Uterus (tissue), 4 donors: ENCODE measurements around the gene JMJD4. TPM values are rescaled to one million over a fixed set of nuclear protein-coding genes. Genes with fewer than 3 reads are reported as not detected.

Source experiments
- DNase-seq, 2 donors: peaks; one replicate each; pipeline ENCODE4 v3.0.0-alpha.2; 2019 to 2020
- H3K27ac ChIP-seq, 2 donors: fragments of 200-600 bp; sonication (generic); 1 replicate in 1 of 2; 2 replicates in 1 of 2; pipeline ENCODE4 v1.5.1; 2016 to 2018
- H3K27me3 ChIP-seq, 2 donors: fragments of 200-600 bp; sonication (generic); one replicate each; pipeline ENCODE4 v1.5.1; 2018 to 2019; ENCODE audit warnings: control low read depth in 1 of 2
- H3K36me3 ChIP-seq, 2 donors: fragments of 200-600 bp; sonication (generic); one replicate each; pipeline ENCODE4 v1.5.1; 2019; ENCODE audit warnings: control low read depth in 1 of 2
- H3K4me1 ChIP-seq, 2 donors: fragments of 200-600 bp; sonication (generic); one replicate each; pipeline ENCODE4 v1.5.1; 2018 to 2019; ENCODE audit warnings: control low read depth in 1 of 2
- H3K4me3 ChIP-seq, 2 donors: fragments of 200-600 bp; sonication (generic); 1 replicate in 1 of 2; 2 replicates in 1 of 2; pipeline ENCODE4 v1.5.1; 2018 to 2019; ENCODE audit warnings: mild to moderate bottlenecking in 1 of 2
- H3K9me3 ChIP-seq, 2 donors: fragments of 200-600 bp; sonication (generic); one replicate each; pipeline ENCODE4 v1.5.1; 2019; ENCODE audit warnings: control low read depth in 1 of 2
- CTCF ChIP-seq, 4 experiments: fragments of 200-600 bp in 2 of 4; fragments of 450-650 bp in 2 of 4; sonication (generic) in 2 of 4; IDR thresholded peaks; one replicate each; pipeline ENCODE4 v1.5.1; 2016 to 2019; ENCODE audit warnings: antibody characterized with exemption in 4 of 4, mild to moderate bottlenecking in 2 of 4, moderate library complexity in 1 of 4
- POLR2A ChIP-seq, 2 donors: fragments of 450-650 bp; IDR thresholded peaks; one replicate each; pipeline ENCODE4 v1.6.1; 2016; ENCODE audit warnings: antibody characterized with exemption in 2 of 2, mild to moderate bottlenecking in 1 of 2, moderate library complexity in 1 of 2
- intact Hi-C: fragments of 100-400 bp; cut with DNase I; formaldehyde crosslinking; loops from one replicate; pipeline ENCODE4 v1.15.1; 2023; ENCODE audit warnings: low total_unique reads
- total RNA-seq, 4 donors: library from RNA; depleted of rRNA in 3 of 4; stranded (reverse); fragments of >200 nt in 3 of 4; gene quantifications; one replicate each; pipeline versions ENCODE4 v1.1.0 to v1.2.4, GENCODE V29; 2014 to 2023
- donor health status: DM: yes; HTN: yes; CAD: no.

JMJD4 gene
- 10 to 100 TPM in 2 of 4 donors, 1 to 10 TPM in 2; 5.0 to 29.6 (median 15.7) TPM for total RNA-seq

- H3K4me3 ChIP-seq: peak within 1 kb of the TSS; percentile 76 to 97
- H3K9me3 ChIP-seq: no peaks in the 10 kb centered on the region
- no peaks in the 10 kb centered on the region for H3K27me3 ChIP-seq
- peak in 2 of 4 experiments; percentile 10 to 12 for TF ChIP-seq CTCF (IDR thresholded peaks at IDR 0.05)
- TF ChIP-seq POLR2A (IDR thresholded peaks at IDR 0.05): peak; percentile 80 to 91
- H3K36me3 ChIP-seq: no peaks in the 10 kb centered on the region
- intact Hi-C loops: no loop called here
- H3K27ac ChIP-seq: peak within 1 kb of the TSS; percentile 84 to 93
- DNase-seq: peak; percentile 87 to 92
- H3K4me1 ChIP-seq: peaks cover 6 to 7% of the 10 kb centered on the region in 2 donors
Measured at GRCh38 chr1:227734856-227735538, at the start of gene JMJD4, which contains the start of gene SNAP47. Gene JMJD4, minus strand, starts transcription at chr1:227735302. Its CDS starts 29 bp downstream, at chr1:227735273. Gene SNAP47, plus strand, starts transcription at chr1:227735435. Its CDS starts 12,302 bp downstream, at chr1:227747737.

GRCh38 chr1:227782226-227782625 lies 47.1 kb upstream of the JMJD4 start:
- H3K9me3 ChIP-seq: no peaks in the 10 kb centered on the region
- H3K36me3 ChIP-seq: no peaks in the 10 kb centered on the region
- H3K27me3 ChIP-seq: no peaks in the 10 kb centered on the region
- H3K4me3 ChIP-seq: no peak overlapping the region
- TF ChIP-seq POLR2A (IDR thresholded peaks at IDR 0.05) (no peak), CTCF (IDR thresholded peaks at IDR 0.05) (no peak)
- DNase-seq: no peak
- peaks cover 0 to 10% of the 10 kb centered on the region in 2 donors for H3K4me1 ChIP-seq
- intact Hi-C loops: no loop called here
- no peak overlapping the region for H3K27ac ChIP-seq

GRCh38 chr1:227781314-227781930 lies 46.3 kb upstream of the JMJD4 start:
- H3K9me3 ChIP-seq: no peaks in the 10 kb centered on the region
- TF ChIP-seq POLR2A (IDR thresholded peaks at IDR 0.05) (no peak), CTCF (IDR thresholded peaks at IDR 0.05) (no peak)
- DNase-seq: no peak
- H3K27ac ChIP-seq: no peak overlapping the region
- H3K27me3 ChIP-seq: no peaks in the 10 kb centered on the region
- H3K4me1 ChIP-seq: peaks cover 0 to 2% of the 10 kb centered on the region in 2 donors
- H3K36me3 ChIP-seq: no peaks in the 10 kb centered on the region
- no peak overlapping the region for H3K4me3 ChIP-seq
- intact Hi-C loops: no loop called here

- Histone ChIP-seq H3K4me1 (peaks cover 2 to 4% of the 10 kb centered on the region in 2 donors), H3K4me3 (no peak overlapping the region), H3K36me3 (no peaks in the 10 kb centered on the region), H3K27me3 (no peaks in the 10 kb centered on the region), H3K27ac (no peak overlapping the region), H3K9me3 (no peaks in the 10 kb centered on the region)
- TF ChIP-seq POLR2A (IDR thresholded peaks at IDR 0.05) (no peak), CTCF (IDR thresholded peaks at IDR 0.05) (no peak)
- no peak for DNase-seq
- intact Hi-C loops: no loop called here
Measured at GRCh38 chr1:227780101-227781044, 45.3 kb upstream of the JMJD4 start.
